Vagina (tissue), 2 donors: ENCODE measurements around the gene RGS6.

Source experiments
- POLR2A ChIP-seq, 2 donors: fragments of 450-650 bp; IDR thresholded peaks; one replicate each; pipeline ENCODE4 v1.6.1; 2017; ENCODE audit warnings: antibody characterized with exemption in 2 of 2, mild to moderate bottlenecking in 2 of 2, moderate library complexity in 2 of 2
- POLR2AphosphoS5 ChIP-seq, 2 donors: sonication (generic); formaldehyde crosslinking; IDR thresholded peaks; one replicate each; pipeline ENCODE4 v1.9.0; 2017; ENCODE audit warnings: antibody characterized with exemption in 2 of 2, mild to moderate bottlenecking in 2 of 2, low read depth in 1 of 2; ENCODE audit not compliant: insufficient read depth in 1 of 2
- TF ChIP-seq, protein P1 (sequence below), 3 experiments: fragments of 450-650 bp in 2 of 3; fragments of 200-600 bp in 1 of 3; sonication (generic) in 1 of 3; IDR thresholded peaks; one replicate each; pipeline ENCODE4 v1.5.1; 2017 to 2019; ENCODE audit warnings: antibody characterized with exemption in 3 of 3, mild to moderate bottlenecking in 2 of 3, moderate library complexity in 2 of 3

DNA sequence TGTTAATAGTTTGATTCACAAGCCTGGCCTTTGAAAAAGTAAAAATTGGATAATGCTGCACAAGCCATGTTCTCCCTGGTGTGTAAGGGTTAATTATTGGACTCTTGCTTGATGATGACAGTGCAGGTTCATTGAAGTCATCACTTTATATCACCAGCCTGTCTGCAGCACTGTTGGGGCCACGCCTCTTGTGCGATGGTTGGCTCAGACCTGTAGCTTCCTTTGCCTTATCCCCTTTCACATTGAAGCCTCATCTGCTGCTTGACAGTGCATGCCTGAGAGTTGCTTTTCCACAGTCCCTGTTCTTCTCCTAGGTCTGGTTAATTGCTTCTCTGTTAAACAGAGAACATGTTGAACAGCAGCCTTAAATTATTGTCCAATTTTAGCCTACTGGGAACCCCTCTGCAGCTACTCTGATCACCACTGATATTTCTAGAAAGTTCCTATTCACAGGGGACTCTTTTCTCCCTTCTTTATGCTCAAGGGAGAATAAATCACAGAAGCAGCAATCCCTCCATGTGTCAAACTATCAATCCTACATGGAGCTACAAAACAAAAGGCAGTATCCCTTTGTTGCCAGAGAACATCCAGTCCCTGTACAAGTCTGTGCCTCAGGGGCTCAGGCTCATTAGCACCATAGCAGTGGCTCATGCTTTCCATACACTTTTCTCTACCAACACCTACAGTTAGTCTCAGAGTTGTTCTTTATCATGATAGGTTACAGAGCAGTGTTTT, 322.1 kb downstream of the RGS6 start:
- TF ChIP-seq, protein P1, sequence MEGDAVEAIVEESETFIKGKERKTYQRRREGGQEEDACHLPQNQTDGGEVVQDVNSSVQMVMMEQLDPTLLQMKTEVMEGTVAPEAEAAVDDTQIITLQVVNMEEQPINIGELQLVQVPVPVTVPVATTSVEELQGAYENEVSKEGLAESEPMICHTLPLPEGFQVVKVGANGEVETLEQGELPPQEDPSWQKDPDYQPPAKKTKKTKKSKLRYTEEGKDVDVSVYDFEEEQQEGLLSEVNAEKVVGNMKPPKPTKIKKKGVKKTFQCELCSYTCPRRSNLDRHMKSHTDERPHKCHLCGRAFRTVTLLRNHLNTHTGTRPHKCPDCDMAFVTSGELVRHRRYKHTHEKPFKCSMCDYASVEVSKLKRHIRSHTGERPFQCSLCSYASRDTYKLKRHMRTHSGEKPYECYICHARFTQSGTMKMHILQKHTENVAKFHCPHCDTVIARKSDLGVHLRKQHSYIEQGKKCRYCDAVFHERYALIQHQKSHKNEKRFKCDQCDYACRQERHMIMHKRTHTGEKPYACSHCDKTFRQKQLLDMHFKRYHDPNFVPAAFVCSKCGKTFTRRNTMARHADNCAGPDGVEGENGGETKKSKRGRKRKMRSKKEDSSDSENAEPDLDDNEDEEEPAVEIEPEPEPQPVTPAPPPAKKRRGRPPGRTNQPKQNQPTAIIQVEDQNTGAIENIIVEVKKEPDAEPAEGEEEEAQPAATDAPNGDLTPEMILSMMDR (IDR thresholded peaks at IDR 0.05), result no peak
- no peak for TF ChIP-seq POLR2A (IDR thresholded peaks at IDR 0.05)
- TF ChIP-seq POLR2AphosphoS5 (IDR thresholded peaks at IDR 0.05; ENCODE audit: insufficient read depth in 1 of 2, low read depth in 1 of 2), result no peak
